Measurements from ENCODE around the gene DGUOK. TPM values are rescaled to one million over a fixed set of nuclear protein-coding genes. Genes with fewer than 3 reads are reported as not detected.

Gene DGUOK
- total RNA-seq, 4 donors from 2014 or later = 24.2 to 44.5 (median 39.7) TPM

DNA sequence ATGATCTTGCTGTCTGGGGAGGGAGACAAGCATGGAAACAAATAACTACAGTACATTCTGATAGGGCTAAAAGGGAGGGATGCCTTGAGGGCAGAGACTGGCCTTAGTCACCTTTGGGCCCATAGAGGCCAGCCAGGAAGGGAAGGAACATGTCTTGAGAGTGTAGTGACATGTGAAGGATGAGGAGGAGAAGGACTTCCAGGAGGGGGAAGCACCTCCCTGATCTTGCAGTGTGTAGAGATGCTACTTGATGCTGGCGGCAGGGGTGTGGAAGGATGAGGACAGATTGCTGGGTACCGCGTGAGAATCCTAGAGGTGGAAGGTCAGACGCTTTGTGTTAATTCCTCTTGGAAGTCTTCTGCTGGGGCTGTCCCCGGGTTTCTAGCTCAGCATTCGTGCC, 71.1 kb downstream of the DGUOK start:
- no peaks in the 10 kb centered on the region for H3K36me3 ChIP-seq
- H3K4me3 ChIP-seq = no peak overlapping the region
- no peak for DNase-seq
- no peak overlapping the region for H3K27ac ChIP-seq
- TF ChIP-seq CTCF (IDR thresholded peaks at IDR 0.05) (no peak), POLR2A (IDR thresholded peaks at IDR 0.05) (no peak)
- no peaks in the 10 kb centered on the region for H3K27me3 ChIP-seq
- no peaks in the 10 kb centered on the region for H3K9me3 ChIP-seq
- peaks cover 0 to 35% (median under 1%) of the 10 kb centered on the region in 4 donors for H3K4me1 ChIP-seq

GRCh38 chr2:73998451-73998850, 71.8 kb downstream of the DGUOK start:
- Histone ChIP-seq H3K27me3 (no peaks in the 10 kb centered on the region), H3K36me3 (no peaks in the 10 kb centered on the region), H3K9me3 (no peaks in the 10 kb centered on the region), H3K4me1 (peaks cover 0 to 36% (median 5%) of the 10 kb centered on the region in 4 donors), H3K4me3 (no peak overlapping the region), H3K27ac (no peak overlapping the region)
- DNase-seq = no peak
- no peak for TF ChIP-seq CTCF (IDR thresholded peaks at IDR 0.05)
- no peak for TF ChIP-seq POLR2A (IDR thresholded peaks at IDR 0.05)

- Histone ChIP-seq H3K4me3 (no peak overlapping the region), H3K27me3 (no peaks in the 10 kb centered on the region), H3K4me1 (peaks cover 0 to 37% (median 5%) of the 10 kb centered on the region in 4 donors), H3K36me3 (no peaks in the 10 kb centered on the region), H3K9me3 (no peaks in the 10 kb centered on the region), H3K27ac (no peak overlapping the region)
- no peak for DNase-seq
- no peak for TF ChIP-seq CTCF (IDR thresholded peaks at IDR 0.05)
- TF ChIP-seq POLR2A (IDR thresholded peaks at IDR 0.05) = no peak
Measured at GRCh38 chr2:73998933-73999332, 72.3 kb downstream of the DGUOK start.

DNA sequence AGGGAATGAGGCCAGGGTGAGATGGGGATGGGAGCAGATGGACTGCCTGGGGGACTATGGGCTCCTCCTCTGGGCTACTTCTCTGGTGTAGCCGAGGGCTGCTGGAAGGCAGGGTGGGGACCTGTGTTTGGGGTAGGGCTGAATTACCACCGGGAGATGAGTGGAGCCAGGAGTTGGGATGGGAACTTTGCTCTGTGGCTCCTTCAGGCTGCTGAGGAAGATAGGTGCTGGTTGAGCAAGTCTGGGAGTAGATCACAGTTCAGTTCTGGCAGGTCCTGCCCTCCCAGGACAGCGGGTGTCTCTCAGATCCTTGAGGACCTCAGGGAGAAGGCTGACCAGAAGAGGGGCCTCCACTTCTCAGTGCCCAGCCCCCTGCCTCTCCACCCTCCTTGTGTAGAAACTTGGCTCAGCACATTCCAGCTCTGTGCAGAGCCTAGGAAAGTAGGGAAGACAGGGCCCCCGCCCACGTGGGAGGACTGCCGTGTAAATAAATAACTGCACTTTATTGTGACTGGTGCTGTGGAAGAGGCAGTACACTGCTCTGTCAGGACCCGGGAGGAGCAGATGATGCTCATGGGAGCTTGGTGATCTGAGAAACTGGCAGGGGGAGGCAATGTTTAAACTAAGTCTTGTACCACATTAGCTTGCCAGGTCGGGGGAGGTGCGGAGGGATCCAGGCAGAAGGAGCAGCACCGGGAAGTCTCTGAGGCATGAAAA, 73.4 kb downstream of the DGUOK start:
- Histone ChIP-seq H3K9me3 (no peaks in the 10 kb centered on the region), H3K4me3 (no peak overlapping the region), H3K27me3 (no peaks in the 10 kb centered on the region), H3K4me1 (peaks cover 0 to 43% (median 5%) of the 10 kb centered on the region in 4 donors), H3K36me3 (no peaks in the 10 kb centered on the region), H3K27ac (peak overlapping the region in 2 of 4 donors; percentile 32 to 50)
- no peak for TF ChIP-seq CTCF (IDR thresholded peaks at IDR 0.05)
- no peak for TF ChIP-seq POLR2A (IDR thresholded peaks at IDR 0.05)
- peak in 2 of 3 donors; percentile 69 to 74 for DNase-seq

GRCh38 chr2:74000666-74001065, 74.0 kb downstream of the DGUOK start:
- H3K4me1 ChIP-seq = peaks cover 0 to 43% (median 5%) of the 10 kb centered on the region in 4 donors
- no peaks in the 10 kb centered on the region for H3K9me3 ChIP-seq
- peak overlapping the region in 1 of 4 donors; percentile 50 for H3K27ac ChIP-seq
- DNase-seq = no peak
- no peaks in the 10 kb centered on the region for H3K27me3 ChIP-seq
- H3K4me3 ChIP-seq = no peak overlapping the region
- no peaks in the 10 kb centered on the region for H3K36me3 ChIP-seq
- TF ChIP-seq POLR2A (IDR thresholded peaks at IDR 0.05) (no peak), CTCF (IDR thresholded peaks at IDR 0.05) (no peak)
